Non-pigmented ciliary epithelial cell (primary cell): ENCODE results near the gene FAAP20.

ENCODE experiments used
- DNase-seq: peaks from one replicate; pipeline ENCODE4 v3.0.0-alpha.2; 2010; ENCODE audit warnings: low read depth

Gene FAAP20

DNA sequence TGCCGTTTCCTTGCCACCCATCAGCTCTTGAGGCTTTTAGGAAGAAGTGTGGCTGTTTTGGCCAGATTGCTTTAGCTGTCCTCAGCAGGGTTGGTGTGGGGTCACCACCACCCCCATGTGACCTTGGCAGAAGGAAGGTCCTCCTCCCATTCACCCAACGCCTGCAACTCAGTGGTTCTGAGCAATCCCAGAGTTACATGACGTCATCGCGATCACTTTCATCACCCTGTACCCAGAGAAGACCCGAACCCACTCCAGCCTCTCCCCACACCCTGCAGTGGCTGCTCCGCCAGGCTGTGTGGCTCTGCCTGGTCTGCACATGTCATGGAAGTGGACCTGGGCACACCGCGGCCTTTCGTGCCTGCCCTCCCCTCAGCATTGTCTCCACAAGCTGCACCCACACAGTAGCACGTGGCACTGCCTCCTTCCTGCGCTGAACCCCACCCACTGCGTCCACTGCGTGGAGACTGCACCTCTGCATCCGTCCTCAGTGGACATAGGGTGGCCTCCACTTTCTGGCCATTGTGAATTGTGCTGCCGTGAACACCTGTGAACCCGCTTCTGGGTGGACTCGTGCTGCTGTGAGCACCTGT lies 16.5 kb downstream of the FAAP20 start:
- DNase-seq: no peak

DNA sequence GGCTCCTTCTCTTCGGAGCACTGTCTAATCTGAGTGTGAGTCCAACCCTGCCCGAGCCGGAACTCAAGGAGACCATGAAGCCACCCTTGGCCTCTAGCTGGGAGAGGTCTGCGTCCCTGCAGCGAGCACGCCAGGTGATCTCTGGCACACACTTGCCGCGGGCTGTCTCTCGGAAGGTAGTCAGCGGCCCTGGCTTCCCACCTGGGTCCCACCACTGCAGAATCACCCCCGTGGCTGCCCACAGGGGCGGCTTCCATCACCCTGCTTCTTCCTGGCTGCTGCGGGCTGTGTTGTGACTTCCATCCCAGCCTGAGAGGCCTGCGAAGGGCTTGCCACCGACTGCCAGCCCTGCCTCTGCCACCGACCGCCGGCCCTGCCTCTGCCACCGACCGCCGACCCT lies 17.0 kb downstream of the FAAP20 start:
- DNase-seq: no peak

DNA sequence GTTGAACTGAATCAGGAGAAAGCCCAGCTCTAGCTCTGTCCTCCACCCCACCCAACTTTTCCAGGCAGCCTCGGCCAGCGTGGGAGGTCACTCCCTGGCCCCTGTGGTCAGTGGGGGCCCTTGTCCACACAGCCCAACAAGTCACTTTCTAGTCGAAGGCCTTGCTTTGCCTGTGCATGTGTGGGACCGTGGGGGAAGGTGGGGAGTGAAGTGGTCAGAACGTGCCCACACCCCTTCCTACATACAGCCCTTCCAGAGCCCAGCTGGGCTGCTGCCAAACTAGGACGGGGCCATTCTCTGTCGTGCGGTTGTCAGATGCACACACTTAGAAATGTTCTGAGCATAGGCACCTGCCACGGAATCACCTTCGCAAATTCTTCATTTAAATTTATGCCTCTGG lies 18.0 kb downstream of the FAAP20 start:
- no peak for DNase-seq

DNA sequence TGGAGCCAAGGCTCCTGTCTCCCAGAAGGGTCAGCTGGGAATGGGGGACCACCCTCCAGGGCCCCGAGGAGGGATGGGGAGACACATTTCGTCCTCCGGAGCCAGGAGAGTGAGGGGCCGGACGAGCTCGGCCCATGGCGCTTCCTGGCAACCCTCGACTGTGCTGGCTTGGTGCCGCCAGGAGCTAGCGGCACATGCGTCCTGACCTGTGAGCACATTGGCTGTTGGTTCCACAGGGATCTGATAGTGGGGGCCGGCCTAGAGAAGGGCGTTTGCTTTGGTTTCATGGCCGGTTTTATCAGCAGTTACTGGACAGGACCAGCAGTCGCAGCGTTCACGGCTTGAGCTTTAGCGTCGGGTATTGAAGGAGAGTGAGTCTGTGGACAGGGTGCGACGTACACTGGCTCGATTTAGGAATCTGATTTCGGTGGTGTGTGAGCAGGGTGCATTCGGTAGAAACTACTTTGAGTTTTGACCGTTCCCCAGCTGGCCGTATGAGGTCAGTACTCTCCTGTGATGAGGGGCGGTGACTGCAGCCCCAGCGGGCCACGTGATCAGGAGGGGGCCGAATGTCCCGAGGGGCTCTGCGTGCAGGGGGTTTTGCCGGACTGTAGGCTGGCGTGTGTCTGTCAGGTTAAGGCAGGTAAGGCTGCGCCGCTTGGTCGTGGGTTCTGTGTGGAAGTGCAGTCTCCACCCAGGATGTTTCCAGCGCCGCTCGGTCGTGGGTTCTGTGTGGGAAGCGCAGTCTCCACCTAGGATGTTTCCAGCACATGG lies 18.7 kb downstream of the FAAP20 start:
- DNase-seq: no peak

DNA sequence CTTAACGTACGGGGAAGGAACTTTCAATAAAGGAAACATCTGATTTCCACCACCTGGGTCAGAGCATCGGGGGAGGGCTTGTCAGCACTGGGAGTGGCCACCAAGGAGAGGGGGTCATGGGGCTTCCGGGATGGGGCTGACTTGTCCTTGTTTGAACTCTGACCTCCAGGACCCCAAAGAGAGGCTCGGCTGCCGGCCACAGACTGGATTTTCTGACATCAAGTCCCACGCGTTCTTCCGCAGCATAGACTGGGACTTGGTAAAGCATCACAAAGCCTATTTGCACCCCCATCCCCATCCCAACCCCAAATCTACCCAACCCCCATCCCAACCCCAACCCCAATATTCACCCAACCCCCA lies 19.5 kb downstream of the FAAP20 start:
- DNase-seq: no peak

DNA sequence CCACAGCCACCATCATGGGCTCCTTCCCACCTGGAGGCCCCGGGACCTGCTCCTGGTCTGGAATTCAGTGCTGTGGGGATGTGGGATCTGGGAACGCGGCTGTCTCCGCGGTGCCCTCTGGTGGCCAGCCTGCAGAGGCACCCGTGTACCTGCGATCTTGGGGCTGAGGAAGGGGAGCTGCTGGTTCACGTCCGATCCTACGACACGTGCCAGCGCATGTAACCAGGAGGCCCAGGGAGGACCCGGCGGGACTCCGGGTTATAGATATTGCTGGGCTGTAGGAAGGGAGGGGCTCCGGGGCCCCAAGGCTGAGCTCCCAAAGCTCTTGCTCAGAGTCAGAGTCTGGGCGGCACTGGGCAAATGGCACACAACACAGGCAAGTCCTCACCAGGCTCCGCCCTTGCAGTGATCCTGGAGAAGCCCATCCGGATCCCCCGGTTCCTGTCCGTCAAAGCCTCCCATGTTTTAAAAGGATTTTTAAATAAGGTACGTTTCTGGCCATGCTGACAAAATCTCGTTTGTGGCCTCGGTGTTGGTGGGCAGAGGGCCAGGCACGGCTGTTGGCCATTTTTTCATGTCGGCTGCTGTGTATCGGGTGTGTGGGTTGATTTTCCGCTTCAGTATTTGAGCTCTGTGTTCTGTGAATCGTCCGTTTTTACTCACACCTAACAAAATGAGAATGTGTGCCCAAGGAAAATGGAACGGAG lies 20.1 kb downstream of the FAAP20 start:
- no peak for DNase-seq

DNA sequence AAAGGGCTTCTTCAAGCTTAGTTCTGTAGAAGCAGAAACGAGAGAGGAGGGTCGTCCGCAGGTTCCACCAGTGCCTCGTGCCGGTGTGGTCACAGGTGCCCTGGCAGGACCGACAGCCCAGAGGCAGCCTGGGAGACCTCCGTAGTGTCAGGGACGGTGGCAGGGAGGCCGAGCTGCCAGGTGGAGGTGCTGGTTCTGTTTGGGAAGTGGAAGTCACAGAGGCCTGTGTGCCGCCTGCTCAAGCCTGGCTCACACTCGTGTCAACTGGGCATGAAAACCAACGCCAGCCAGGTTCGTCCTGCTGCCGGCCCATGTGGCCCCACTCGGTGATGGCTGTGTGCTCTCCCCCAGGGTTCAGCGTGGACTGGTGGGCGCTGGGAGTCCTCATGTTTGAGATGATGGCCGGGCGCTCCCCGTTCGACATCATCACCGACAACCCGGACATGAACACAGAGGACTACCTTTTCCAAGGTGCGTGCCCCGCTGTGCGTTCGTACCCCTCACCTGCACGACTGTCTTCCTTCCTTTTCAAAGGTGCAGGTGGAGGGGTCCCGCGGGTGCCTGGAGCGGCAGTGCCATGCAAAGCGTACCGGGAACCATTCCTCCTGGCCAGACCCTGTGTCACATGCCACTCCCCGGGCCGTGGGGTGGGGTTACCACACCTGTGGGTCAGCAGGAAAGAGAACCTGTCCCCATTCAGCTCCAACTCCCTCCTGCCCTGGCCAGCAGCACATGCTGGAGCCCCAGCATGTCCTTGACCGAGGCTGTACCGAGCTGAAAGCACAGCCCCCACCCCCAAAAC lies 20.8 kb downstream of the FAAP20 start:
- no peak for DNase-seq

DNA sequence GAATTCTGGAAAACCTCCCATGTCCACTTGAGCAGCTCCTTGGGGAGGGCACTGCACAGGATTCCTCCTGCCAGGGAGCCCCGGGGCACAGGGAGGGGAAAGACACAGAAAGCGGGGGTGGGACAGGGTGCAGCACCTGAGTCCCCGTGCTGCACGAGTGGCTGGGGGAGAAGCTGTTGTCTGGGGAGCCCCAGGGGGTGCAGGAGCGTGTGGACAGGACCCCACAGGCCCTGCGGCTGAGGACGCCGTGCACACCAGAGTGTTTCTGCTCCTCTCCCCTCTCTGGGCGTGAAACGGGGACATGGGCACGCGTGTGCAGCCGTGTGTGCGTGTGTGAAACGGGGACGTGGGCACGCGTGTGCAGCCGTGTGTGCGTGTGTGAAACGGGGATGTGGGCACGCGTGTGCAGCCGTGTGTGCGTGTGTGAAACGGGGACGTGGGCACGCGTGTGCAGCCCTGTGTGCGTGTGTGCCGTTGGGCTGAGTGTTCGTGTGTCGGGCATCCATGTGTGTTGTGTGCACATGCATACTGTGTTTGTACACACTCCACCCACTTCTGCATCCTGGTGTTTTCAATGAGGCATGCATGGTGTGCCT lies 21.9 kb downstream of the FAAP20 start:
- DNase-seq: no peak

DNA sequence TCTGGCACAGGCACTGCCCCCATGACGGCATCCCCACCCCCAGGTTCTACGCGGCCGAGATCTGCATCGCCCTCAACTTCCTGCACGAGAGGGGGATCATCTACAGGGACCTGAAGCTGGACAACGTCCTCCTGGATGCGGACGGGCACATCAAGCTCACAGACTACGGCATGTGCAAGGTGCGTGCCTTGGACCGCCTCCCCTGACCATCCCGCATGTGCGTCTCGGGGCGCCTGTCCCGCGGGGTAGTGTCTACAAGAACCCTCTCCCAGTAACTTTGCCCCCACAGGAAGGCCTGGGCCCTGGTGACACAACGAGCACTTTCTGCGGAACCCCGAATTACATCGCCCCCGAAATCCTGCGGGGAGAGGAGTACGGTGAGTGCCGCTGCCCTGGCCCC lies 22.6 kb downstream of the FAAP20 start:
- DNase-seq: no peak

DNA sequence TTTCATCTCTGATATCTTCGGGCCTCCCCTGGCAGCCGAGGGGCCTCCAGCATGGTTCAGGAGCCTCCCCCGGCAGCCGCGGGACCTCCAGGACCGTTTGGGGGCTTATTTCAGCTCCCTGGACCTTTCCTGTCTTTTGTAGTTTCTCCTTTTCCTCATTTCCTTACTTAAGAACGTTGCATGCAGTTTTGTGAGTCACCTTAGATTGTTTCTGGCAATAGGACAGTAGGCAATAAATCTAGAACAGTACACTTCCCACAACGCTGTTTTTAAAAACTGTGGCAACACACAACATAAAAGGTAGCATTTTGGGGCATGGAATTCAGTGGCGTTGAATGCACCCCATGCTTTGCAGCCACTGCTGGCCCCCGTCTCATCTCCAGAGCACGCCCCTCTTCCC lies 24.4 kb downstream of the FAAP20 start:
- DNase-seq: no peak

DNA sequence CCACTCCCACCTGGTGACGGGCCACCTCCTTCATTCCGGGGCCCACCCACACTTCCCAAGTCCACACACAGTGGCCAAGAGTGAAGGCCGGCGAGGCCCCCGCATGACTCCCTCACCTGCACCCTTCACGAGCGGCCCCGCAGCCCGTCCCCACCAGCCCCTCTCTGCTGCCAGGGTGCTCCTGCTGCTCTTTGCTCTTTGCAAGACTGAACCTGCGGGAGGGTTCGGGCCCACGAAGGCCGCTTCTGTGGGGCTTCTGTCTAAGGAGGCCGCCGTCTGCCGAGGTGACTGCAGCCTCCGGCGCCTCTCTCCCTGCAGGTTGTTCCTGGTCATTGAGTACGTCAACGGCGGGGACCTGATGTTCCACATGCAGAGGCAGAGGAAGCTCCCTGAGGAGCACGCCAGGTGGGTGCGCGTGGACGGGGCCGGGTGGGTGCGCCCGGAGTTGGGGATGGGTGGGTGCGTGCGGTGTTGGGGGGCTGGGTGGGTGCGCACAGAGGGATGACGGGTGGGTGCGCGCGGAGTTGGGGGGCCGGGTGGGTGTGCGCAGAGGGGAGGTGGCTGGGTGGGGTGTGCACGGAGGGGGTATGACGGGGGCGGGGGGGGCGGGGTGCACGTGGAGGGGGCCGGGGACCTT lies 25.3 kb downstream of the FAAP20 start:
- DNase-seq: no peak

DNA sequence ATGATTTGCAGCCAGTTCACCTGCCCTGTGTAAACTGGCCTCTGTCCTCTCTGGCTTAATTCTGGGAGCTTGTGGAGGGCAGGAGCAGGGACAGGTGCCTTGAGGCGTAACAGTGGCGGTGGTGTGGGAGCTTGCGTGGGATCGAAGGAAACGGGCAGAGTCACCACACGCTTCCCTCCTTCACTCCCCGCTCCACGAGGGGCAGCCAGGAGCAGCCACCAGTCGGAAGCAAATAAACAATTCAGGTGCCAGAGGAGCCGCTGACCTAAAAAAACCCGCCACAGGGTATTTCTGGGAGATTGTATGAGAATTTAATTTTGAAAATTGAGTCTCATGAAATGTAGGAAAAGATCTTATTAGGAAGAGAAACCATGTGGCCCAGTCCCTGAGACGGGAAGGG lies 26.0 kb downstream of the FAAP20 start:
- DNase-seq: no peak

DNA sequence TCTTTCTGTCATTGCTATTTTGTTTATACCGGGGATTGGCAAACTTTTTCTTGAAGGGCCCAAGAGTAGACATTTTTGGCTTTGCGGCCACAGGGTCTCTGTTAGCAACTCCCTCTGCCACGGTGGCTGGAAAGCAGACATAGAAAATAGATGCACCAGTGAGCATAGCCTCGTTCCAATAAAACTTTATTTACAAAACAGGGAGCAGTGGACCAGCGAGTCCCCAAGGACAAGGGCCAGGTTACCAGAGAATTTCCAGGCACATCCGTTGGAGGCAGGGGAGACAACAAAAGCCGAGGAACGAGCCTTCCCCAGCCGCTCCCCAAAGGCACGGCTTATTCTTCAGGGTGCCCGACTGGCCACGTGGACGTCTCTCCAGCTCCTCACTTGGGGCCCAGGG lies 26.5 kb downstream of the FAAP20 start:
- no peak for DNase-seq

DNA sequence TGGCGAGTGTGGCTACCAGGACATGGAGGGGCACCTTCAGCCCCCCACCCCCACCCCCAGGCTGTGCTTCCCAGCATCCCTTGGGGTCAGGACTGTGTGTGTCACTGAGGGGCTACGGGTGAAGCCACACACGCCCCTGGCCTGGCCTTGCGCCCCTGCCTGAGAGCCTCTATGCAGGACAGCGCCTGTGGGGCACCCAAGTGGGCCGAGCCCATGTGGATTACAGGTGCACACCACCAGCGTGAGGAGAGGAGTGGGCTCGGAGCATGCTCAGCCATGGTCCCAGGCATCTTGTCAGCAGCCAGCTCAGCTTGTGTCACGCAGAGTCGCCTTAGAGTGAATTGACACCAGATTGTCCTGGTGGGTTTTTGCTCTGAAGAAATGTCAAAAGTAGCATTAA lies 27.9 kb downstream of the FAAP20 start:
- no peak for DNase-seq

DNA sequence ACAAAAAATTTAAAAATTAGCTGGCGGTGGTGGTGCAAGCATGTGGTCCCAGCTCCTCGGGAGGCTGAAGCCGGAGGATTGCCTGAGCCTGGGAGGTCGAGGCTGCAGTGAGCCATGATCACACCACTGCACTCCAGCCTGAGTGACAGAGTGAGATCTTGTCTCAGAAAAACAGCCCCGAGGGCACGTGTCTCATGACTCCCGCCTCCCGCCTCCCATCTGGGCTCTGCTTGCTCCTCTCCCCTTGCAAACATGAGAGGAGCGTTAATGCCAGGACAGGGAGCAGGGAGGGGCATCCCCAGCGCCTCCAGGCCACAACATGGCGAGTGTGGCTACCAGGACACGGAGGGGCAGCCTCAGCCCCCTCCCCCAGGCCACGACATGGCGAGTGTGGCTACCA lies 28.3 kb downstream of the FAAP20 start:
- DNase-seq: no peak

DNA sequence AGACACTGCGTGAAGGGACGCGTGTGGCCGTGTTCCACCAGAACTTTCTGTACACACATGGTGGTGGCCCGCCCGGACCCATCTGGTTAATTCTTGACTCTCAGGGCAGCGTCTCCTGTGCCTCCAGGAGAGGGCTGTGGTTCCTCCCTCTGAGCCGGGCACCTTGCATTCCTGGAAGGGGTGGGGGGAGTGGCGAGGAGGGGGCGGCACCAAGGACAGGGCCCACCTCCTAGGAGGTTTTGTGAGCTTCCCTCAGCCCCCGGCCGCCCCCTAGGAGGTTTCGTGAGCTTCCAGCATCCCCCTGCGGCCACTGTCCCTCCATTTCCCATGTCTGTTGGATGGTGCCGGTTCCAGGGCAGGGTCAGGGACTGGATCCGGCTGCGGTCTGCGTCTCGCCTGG lies 28.9 kb downstream of the FAAP20 start:
- DNase-seq: no peak

DNA sequence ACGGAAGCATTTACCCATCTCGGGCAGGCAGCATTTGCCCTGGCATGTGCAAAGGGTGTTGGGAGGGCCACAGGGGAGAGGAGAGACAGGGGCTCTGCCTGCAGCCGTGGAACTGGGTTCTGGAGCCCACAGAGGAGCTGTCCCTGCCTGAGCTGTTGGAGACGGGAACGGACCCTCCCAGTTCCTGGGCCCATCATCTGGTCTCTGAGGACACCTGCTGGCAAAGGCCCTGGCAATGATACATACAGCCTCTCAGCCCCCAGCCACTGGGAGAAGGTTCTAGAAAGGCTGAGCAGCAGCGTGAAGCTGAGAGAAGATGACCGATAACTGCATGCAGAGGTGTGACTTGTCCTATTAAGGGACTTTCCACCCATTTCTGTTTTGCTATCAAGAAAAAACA lies 31.4 kb downstream of the FAAP20 start:
- DNase-seq: no peak

DNA sequence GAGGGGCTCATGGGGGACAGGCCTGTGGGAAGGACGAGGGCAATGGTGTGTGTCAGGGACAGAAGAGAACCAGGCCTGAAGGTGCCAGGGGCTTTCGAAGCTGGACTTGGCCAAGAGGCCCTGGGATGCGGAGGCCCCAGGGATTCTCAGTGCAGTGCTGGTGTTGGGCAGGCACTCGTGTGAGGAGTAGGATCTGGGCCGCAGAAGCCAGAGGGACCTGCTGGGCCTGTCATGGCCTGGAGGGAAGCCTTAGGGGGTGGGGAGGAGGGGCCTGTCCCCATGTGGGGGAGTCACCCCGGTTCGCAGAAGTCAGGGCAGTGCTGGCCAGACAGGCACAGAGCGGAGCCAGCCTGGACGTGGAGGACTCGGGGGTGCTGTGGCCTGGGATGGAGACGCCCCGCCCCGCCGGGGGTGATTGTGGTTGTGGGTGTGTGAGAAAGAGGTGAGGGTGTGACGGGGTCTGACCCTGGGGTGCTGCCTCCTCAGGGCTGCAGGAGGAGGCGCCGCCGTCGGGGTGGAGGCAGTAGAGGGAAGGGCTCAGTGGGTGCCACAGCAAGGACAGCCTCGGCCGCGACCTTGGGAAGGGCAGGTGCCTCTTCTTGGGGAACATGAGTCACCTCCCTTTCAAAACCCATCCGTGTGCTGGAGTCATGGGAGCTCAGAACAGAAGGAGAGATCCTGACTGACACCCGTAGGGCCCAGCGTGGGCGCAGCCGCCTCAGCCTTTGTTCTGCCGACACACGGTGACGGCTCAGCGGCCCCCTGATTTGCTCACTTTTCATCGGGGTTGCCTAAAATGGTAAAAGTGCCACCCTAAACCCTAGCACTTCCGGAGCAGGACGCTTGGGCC lies 33.9 kb downstream of the FAAP20 start:
- no peak for DNase-seq

DNA sequence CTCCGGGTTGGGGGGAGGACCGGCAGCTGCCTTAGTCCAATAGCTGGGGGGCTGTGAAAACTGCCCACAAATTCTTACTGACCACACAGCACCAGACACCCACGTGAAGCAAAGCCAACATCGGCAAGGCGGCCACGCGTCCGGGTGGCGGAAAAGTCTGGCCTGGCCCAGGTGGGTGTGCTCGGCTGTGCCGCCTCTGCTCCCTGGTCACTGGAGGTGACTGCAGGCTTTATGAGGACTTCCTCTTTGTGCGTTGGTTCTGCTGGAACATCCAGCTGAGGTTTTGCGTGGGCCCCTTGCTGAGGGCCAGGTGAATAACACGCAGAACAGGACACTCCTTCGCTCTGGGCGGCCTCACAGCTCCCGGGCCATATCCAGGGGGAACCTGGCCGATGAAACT lies 35.4 kb downstream of the FAAP20 start:
- no peak for DNase-seq

DNA sequence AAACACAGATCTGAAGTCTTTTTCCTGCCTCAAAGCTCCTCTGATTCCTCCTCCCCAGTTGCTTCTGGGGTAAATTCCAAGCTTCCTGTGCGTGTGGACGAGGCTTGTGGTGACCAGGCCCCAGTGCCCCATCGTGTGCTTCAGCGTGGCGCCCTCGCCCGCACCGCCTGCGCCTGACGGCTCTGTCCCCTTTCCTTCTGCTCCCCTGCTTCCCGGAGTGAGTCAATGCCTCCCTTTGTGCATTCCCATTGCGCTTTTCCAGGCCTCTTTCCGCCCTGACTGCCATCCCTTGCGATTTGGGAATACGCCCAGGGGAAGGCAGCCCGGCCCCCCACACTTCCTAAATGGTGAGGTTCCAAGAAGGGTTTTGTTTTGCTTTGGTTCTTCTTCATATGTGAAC lies 36.3 kb downstream of the FAAP20 start:
- DNase-seq: no peak

DNA sequence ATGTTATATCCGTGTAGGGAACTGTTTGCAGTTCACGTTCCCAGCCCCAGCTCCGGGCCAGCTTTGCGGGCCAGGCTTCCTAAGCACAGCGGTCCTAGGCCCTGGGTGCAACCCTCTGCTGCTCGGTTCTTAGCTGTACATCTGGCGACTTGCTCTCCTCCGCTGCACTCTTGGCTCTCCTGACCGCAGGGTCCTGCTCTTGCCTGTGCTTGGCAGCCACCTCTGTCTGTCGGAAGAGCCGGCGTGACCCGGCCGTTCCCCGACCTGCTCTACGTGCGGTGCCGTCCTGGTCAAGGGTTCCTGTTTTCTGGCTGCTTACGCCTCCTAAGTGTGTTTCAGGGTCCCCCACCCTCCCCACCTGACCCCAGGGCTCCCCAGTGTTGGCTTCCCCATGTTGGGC lies 36.7 kb downstream of the FAAP20 start:
- DNase-seq: no peak
